ENCODE results near the gene MARS1.

MARS1 gene

DNA sequence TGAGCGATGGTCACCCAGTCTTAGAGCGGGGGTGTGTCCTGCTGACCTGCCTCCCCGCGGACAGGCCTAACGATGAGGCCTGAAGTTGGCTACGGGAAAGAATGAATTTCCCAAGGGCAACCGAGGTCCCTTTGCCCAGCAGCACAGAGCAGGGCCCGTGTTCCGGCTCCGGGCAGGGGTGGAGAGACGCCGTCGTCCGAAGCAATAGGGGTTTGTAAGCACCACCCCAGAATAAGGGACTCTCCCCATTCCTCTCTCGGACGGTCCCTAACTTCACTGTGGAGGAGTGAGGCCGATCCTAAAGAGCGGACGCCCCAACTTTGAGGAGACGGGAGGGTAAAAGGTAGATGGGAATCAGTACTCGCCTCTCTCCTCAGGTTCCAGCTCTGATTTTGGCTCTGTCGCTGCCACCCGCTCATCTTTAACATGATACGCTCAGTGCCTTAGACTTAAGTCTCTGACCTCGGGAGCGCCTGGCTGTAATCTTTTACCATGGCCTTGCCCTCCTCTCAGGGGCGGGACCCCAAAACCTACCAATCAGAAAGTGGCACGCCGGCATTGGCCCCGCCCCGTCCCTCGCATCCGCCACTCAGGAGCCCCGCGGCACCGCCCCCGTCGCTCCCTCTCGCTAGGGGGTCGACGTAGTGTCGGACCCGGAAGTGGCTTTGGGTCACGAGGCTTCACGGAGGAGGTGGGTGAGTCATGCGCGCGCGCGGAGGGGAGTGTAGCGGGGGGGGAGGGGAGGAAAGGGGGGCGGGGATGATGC, 32.4 kb downstream of the MARS1 start, which contains the start of gene DDIT3 (continued):
- no peak for TF ChIP-seq ZNF473 (tag by site-specific recombination; IDR thresholded peaks at IDR 0.05)
- no peak for TF ChIP-seq ZFP3 (tag by site-specific recombination; IDR thresholded peaks at IDR 0.05; ENCODE audit: low read depth)
- no peak for TF ChIP-seq ZNF211 (tag by site-specific recombination; IDR thresholded peaks at IDR 0.05; ENCODE audit: low read depth)
- TF ChIP-seq ZNF600 (tag by site-specific recombination; IDR thresholded peaks at IDR 0.05): peak; percentile 69; the same call in 1 of the 2 replicates
- no peak for TF ChIP-seq ZNF174 (tag by site-specific recombination; IDR thresholded peaks at IDR 0.05)
- TF ChIP-seq, protein P1, sequence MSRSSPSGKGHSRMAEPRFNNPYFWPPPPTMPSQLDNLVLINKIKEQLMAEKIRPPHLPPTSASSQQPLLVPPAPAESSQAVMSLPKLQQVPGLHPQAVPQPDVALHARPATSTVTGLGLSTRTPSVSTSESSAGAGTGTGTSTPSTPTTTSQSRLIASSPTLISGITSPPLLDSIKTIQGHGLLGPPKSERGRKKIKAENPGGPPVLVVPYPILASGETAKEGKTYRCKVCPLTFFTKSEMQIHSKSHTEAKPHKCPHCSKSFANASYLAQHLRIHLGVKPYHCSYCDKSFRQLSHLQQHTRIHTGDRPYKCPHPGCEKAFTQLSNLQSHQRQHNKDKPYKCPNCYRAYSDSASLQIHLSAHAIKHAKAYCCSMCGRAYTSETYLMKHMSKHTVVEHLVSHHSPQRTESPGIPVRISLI (tag by site-specific recombination; IDR thresholded peaks at IDR 0.05): no peak
- TF ChIP-seq, protein P2, sequence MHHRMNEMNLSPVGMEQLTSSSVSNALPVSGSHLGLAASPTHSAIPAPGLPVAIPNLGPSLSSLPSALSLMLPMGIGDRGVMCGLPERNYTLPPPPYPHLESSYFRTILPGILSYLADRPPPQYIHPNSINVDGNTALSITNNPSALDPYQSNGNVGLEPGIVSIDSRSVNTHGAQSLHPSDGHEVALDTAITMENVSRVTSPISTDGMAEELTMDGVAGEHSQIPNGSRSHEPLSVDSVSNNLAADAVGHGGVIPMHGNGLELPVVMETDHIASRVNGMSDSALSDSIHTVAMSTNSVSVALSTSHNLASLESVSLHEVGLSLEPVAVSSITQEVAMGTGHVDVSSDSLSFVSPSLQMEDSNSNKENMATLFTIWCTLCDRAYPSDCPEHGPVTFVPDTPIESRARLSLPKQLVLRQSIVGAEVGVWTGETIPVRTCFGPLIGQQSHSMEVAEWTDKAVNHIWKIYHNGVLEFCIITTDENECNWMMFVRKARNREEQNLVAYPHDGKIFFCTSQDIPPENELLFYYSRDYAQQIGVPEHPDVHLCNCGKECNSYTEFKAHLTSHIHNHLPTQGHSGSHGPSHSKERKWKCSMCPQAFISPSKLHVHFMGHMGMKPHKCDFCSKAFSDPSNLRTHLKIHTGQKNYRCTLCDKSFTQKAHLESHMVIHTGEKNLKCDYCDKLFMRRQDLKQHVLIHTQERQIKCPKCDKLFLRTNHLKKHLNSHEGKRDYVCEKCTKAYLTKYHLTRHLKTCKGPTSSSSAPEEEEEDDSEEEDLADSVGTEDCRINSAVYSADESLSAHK (tag by site-specific recombination; IDR thresholded peaks at IDR 0.05): no peak
- TF ChIP-seq OVOL3 (tag by site-specific recombination; IDR thresholded peaks at IDR 0.05): no peak
- TF ChIP-seq, protein P3, sequence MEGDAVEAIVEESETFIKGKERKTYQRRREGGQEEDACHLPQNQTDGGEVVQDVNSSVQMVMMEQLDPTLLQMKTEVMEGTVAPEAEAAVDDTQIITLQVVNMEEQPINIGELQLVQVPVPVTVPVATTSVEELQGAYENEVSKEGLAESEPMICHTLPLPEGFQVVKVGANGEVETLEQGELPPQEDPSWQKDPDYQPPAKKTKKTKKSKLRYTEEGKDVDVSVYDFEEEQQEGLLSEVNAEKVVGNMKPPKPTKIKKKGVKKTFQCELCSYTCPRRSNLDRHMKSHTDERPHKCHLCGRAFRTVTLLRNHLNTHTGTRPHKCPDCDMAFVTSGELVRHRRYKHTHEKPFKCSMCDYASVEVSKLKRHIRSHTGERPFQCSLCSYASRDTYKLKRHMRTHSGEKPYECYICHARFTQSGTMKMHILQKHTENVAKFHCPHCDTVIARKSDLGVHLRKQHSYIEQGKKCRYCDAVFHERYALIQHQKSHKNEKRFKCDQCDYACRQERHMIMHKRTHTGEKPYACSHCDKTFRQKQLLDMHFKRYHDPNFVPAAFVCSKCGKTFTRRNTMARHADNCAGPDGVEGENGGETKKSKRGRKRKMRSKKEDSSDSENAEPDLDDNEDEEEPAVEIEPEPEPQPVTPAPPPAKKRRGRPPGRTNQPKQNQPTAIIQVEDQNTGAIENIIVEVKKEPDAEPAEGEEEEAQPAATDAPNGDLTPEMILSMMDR (tag by site-specific recombination; IDR thresholded peaks at IDR 0.05): peak; percentile 76
- peak; percentile 90 for TF ChIP-seq KLF9 (tag by site-specific recombination; IDR thresholded peaks at IDR 0.05; ENCODE audit: low read depth)
- TF ChIP-seq ZNF155 (tag by site-specific recombination; IDR thresholded peaks at IDR 0.05): no peak
- no peak for TF ChIP-seq MEIS1 (CRISPR knock-in tag; IDR thresholded peaks at IDR 0.05; ENCODE audit: borderline replicate concordance)
- TF ChIP-seq, protein P4, sequence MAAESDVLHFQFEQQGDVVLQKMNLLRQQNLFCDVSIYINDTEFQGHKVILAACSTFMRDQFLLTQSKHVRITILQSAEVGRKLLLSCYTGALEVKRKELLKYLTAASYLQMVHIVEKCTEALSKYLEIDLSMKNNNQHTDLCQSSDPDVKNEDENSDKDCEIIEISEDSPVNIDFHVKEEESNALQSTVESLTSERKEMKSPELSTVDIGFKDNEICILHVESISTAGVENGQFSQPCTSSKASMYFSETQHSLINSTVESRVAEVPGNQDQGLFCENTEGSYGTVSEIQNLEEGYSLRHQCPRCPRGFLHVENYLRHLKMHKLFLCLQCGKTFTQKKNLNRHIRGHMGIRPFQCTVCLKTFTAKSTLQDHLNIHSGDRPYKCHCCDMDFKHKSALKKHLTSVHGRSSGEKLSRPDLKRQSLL (tag by site-specific recombination; IDR thresholded peaks at IDR 0.05): no peak
- no peak for TF ChIP-seq ZNF416 (tag by site-specific recombination; IDR thresholded peaks at IDR 0.05)
- TF ChIP-seq ZFHX2 (tag by site-specific recombination; conservative IDR thresholded peaks at IDR 0.05): peak; percentile 57; the same call in 1 of the 2 replicates
- TF ChIP-seq SCRT2 (tag by site-specific recombination; IDR thresholded peaks at IDR 0.05): no peak
- no peak for TF ChIP-seq ZNF341 (tag by site-specific recombination; IDR thresholded peaks at IDR 0.05; ENCODE audit: low read depth)
- TF ChIP-seq ZBTB21 (tag by site-specific recombination; IDR thresholded peaks at IDR 0.05): no peak
- no peak; the same call in 1 of the 2 replicates for TF ChIP-seq WT1 (tag by site-specific recombination; IDR thresholded peaks at IDR 0.05)
- TF ChIP-seq ZNF302 (tag by site-specific recombination; IDR thresholded peaks at IDR 0.05; ENCODE audit: low read depth): no peak
- TF ChIP-seq MYNN (tag by site-specific recombination; IDR thresholded peaks at IDR 0.05; ENCODE audit: borderline replicate concordance): no peak; the same call in 1 of the 2 replicates
- 0 out of 2 replicates have a peak, but pooled peaks have one; percentile 26 for TF ChIP-seq ZNF169 (tag by site-specific recombination; IDR thresholded peaks at IDR 0.05)
- peak; percentile 60 for TF ChIP-seq KLF8 (tag by site-specific recombination; IDR thresholded peaks at IDR 0.05)
- TF ChIP-seq ZNF585B (tag by site-specific recombination; IDR thresholded peaks at IDR 0.05): no peak
- TF ChIP-seq, protein P5, sequence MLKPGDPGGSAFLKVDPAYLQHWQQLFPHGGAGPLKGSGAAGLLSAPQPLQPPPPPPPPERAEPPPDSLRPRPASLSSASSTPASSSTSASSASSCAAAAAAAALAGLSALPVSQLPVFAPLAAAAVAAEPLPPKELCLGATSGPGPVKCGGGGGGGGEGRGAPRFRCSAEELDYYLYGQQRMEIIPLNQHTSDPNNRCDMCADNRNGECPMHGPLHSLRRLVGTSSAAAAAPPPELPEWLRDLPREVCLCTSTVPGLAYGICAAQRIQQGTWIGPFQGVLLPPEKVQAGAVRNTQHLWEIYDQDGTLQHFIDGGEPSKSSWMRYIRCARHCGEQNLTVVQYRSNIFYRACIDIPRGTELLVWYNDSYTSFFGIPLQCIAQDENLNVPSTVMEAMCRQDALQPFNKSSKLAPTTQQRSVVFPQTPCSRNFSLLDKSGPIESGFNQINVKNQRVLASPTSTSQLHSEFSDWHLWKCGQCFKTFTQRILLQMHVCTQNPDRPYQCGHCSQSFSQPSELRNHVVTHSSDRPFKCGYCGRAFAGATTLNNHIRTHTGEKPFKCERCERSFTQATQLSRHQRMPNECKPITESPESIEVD (tag by site-specific recombination; IDR thresholded peaks at IDR 0.05): no peak
- TF ChIP-seq, protein P6, sequence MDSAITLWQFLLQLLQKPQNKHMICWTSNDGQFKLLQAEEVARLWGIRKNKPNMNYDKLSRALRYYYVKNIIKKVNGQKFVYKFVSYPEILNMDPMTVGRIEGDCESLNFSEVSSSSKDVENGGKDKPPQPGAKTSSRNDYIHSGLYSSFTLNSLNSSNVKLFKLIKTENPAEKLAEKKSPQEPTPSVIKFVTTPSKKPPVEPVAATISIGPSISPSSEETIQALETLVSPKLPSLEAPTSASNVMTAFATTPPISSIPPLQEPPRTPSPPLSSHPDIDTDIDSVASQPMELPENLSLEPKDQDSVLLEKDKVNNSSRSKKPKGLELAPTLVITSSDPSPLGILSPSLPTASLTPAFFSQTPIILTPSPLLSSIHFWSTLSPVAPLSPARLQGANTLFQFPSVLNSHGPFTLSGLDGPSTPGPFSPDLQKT (IDR thresholded peaks at IDR 0.05; ENCODE audit: borderline replicate concordance, low read depth, low read length): no peak
- TF ChIP-seq, protein P7, sequence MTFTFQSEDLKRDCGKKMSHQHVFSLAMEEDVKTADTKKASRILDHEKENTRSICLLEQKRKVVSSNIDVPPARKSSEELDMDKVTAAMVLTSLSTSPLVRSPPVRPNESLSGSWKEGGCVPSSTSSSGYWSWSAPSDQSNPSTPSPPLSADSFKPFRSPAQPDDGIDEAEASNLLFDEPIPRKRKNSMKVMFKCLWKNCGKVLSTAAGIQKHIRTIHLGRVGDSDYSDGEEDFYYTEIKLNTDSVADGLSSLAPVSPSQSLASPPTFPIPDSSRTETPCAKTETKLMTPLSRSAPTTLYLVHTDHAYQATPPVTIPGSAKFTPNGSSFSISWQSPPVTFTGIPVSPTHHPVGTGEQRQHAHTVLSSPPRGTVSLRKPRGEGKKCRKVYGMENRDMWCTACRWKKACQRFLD (tag by site-specific recombination; IDR thresholded peaks at IDR 0.05): no peak
- TF ChIP-seq ZNF530 (tag by site-specific recombination; IDR thresholded peaks at IDR 0.05; ENCODE audit: low read depth): no peak
- peak; percentile 83 for TF ChIP-seq ZNF501 (tag by site-specific recombination; IDR thresholded peaks at IDR 0.05)
